ENCODE data around the gene CLDN5. TPM values are rescaled to one million over a fixed set of nuclear protein-coding genes. Genes with fewer than 3 reads are reported as not detected.

The CLDN5 gene
- total and polyA plus RNA-seq, 2 of the 8 experiments (the other 6 are each of a cell fraction or from before 2014, with no cell fraction given): 1.2 to 1.6 TPM

- TF ChIP-seq CHD7 (IDR thresholded peaks at IDR 0.05; ENCODE audit: insufficient replicate concordance, low read length) (no peak), KDM1A (IDR thresholded peaks at IDR 0.05; ENCODE audit: borderline replicate concordance, low read length) (no peak), CHD1 (IDR thresholded peaks at IDR 0.05; ENCODE audit: low read depth, low read length) (no peak)
Observed at GRCh38 chr22:19537941-19538488, 13.8 kb upstream of the CLDN5 start (continued).

Data from H1 (cell line).